GM21526 (cell line): ENCODE results near the gene SP7.
"Not testable (repeated sequence)": the region's sequence is repeated elsewhere in the genome, so short reads cannot be mapped to it uniquely, and the experiment has no call there.

Experiments used
- ATAC-seq: cut with Tn5 transposase; IDR thresholded peaks from one replicate; pipeline ENCODE4 v1.9.1; 2021; ENCODE audit warnings: moderate library complexity; ENCODE audit not compliant: unreplicated experiment, low FRiP score

Gene SP7

DNA sequence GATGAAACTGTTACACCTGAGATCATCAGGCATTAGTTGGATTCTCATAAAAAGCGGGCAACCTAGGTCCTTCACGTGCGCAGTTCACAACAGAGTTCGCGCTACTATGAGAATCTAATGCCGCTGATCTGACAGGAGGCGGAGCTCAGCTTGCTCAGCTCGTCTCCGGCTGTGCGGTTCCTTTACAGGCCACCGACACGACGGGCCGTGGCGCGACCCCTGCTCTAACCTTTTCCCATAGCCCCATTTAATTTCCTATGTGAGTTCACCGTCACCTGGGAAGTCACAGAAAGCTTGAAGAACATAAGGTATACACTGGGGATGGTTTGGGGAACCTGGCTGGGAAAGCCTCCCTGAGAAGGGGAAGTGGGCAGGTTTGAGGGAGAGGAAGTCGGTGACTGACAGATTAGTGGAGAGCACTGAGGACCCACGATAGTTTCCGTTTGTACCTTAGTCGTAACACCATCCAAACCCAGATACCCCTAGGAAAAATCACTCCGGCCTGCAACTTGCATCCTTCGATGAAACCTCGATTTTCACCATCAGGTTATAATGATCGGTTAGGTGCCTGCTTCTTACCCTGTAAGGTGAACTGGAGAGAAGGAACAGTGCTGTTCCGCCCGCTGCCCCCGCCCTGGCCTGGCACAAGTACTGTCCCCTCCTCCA is 11.9 kb downstream of the SP7 start:
- ATAC-seq: no peak

GRCh38 chr12:53320352-53321195 is 15.6 kb downstream of the SP7 start:
- no peak for ATAC-seq

- no peak for ATAC-seq
These were observed 22.2 kb downstream of the SP7 start for GRCh38 chr12:53313996-53314395.

GRCh38 chr12:53308276-53308675 is 27.9 kb downstream of the SP7 start:
- no peak for ATAC-seq

GRCh38 chr12:53306826-53307225 is 29.3 kb downstream of the SP7 start:
- ATAC-seq: no peak

DNA sequence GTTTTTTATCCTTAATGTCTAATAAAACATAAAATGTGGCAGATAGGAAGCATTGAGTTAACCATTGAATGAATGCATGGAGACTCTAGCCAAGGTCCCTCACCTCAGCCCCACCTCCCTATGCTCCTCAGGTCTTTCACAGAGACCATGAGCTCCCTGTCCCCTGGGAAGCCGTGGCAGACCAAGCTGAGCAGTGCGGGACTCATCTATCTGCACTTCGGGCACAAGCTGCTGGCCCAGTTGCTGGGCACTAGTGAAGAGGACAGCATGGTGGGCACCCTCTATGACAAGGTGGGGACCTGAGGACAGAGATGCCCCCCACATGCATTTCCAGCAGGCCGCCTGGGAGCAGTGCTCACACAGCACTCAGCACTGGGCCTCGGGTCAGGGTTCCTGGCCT is 33.3 kb downstream of the SP7 start:
- no peak for ATAC-seq

DNA sequence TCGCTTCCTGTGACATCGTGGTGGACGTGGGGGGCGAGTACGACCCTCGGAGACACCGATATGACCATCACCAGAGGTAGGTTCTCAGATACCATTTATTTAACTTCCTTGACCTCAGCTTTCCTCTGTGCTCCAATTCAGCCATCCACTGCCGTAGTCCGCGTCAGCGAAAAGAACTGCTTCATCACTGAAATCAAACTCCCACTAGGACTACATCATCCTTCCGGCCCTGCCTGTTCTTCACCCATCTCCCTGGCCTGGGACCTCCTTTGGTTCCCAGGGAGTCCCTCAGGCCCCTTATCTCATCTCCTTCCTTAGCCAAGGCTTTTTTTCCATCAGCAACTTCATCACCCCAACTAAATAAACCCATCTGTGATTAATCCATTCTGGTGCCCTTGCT is 36.0 kb downstream of the SP7 start:
- ATAC-seq: no peak

GRCh38 chr12:53299454-53300180 is 36.5 kb downstream of the SP7 start, which contains the start of gene MYG1:
MYG1 (plus strand) TSS chr12:53299695; CDS start chr12:53299738, 43 bp downstream.
- ATAC-seq: peak; percentile 62

DNA sequence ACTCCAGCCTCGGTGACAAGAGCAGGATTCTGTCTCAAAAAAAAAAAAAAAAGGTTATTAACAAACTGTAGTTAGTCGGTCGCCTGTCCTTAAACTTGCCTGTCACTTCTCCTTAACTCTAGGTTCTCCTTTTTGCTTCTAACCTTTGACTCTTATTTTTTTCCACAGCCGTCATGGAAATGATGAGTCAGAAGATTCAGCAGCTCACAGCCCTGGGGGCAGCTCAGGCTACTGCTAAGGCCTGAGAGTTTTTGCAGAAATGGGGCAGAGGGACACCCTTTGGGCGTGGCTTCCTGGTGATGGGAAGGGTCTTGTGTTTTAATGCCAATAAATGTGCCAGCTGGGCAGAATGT is 37.1 kb downstream of the SP7 start:
- ATAC-seq: no peak

GRCh38 chr12:53298164-53298563 is 38.0 kb downstream of the SP7 start:
- ATAC-seq: no peak

- ATAC-seq: not testable (repeated sequence)
These were observed 39.0 kb downstream of the SP7 start for GRCh38 chr12:53297106-53297505.

DNA sequence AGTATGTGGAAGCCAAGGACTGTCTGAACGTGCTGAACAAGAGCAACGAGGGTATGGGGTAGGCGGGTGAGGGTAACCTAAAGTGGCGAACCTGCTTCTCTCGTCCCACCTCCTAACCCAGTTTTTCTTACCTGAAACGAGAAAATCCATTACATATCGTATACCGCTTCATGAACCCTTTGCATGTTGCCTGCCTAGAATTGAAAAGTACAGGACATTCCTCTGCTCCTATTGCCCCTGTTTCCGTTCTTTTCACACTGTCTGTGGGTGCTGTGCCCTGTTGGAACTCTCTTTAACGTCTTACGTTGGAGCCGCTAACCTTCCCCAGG is 40.3 kb downstream of the SP7 start:
- ATAC-seq: no peak

GRCh38 chr12:53295070-53295890 is 40.9 kb downstream of the SP7 start, which contains the start of gene PFDN5:
PFDN5 (plus strand) TSS chr12:53295542; CDS start chr12:53295568, 26 bp downstream.
- ATAC-seq: peak; percentile 74

DNA sequence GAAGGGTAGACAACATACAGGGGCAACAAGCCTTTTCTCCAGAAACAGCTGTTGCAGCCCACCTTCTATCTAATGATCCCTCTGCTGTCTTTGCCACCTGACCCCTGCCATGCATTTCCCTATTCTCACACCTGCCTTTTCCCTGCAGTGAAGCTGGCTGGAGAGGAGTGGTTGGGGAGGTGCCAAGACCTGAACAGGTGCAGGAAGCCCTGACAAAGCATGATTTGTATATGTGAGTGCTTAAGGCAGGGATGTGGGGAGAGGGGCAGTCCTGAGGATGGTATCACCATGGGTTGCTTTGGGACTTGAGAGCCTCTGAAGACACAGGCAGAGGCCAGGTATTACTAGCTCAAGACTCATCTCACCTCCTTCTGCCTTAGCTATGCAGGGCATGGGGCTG is 43.7 kb downstream of the SP7 start:
- ATAC-seq: no peak

- no peak for ATAC-seq
These were observed 45.5 kb downstream of the SP7 start for GRCh38 chr12:53290661-53291060.

DNA sequence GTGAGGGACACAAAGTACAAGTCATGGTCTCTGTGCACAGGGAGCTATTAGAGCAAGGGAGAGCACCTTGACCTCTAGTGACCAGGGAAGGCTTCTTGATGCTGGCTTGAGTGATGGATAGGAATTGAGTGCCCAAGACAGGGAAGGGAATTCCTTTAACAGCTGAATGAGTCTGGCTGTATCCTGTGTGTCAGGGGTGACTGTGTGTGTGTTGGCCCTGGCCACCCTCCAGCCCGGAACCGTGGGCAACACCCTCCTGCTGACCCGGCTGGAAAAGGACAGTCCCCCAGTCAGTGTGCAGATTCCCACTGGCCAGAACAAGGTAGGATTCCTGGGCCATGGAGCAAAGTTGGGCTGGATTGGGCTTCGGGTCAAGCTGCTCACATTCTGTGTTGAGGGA is 46.3 kb downstream of the SP7 start:
- ATAC-seq: no peak

GRCh38 chr12:53288322-53288721 is 47.8 kb downstream of the SP7 start:
- ATAC-seq: no peak

DNA sequence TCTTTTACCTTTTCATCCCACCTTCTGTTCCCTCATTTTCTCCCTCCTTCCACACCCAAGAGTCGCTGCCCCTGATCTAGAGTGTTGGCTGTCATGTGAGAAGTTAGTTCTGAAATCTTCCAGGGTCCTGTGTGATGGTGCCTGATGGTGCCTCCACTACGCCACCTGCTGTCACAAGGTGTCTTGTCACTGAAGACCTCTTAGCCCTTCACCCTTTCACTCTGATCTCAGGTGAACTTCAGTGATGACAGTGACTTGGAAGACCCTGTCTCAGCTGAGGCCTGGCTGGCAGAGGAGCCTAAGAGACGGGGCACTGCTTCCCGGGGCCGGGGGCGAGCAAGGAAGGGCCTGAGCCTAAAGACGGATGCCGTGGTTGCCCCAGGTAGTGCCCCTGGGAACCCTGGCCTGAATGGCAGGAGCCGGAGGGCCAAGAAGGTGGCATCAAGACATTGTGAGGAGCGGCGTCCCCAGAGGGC is 48.4 kb downstream of the SP7 start:
- no peak for ATAC-seq

DNA sequence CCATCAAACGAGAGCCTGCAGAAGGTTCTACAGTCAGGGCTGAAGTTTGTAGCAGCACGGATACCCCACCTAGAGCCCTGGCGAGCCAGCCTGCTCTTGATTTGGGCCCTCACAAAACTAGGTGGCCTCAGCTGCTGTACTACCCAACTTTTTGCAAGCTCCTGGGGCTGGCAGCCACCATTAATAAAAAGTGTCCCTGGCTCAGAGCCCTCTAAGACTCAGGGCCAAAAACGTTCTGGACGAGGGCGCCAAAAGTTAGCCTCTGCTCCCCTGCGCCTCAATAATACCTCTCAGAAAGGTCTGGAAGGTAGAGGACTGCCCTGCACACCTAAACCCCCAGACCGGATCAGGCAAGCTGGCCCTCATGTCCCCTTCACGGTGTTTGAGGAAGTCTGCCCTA is 49.7 kb downstream of the SP7 start:
- no peak for ATAC-seq

DNA sequence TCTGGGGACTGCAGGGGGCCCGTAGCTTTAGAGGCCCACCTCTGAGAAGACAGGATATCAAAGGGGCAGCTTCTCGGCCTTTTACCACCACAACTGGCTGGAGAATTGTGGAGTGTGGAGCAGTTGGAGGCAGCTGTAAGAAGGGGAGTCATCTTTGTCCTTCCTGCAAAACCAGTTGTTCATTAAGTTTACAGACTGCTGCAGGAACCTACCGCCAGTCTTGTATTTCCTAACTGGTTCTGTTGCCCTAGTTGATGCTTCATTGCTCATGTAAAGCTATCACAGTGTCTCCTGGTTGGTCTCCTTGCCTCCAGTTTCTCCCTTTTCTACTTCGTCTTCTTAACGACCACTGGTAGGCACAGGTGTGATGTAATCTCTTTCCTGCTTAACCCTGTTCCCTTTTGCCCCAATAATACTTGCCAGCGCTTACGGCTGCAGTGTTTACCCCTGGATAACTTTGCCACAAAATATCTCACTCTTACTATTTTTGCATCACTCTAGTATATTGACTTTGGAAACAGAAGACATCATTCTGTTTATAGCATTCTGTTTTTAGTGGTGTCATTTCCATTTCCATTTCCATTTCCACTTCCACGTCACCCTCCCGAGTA is 56.2 kb downstream of the SP7 start:
- ATAC-seq: no peak
